ENCODE measurements around the gene CREBBP. TPM values are rescaled to one million over a fixed set of nuclear protein-coding genes. Genes with fewer than 3 reads are reported as not detected.

CREBBP gene
- total RNA-seq, 2 experiments from 2014 or later, result 145 to 152 TPM

GRCh38 chr16:3922241-3922640 lies 41.7 kb upstream of the CREBBP start:
- Histone ChIP-seq H3K4me3 (ENCODE audit: low read length) (no peak overlapping the region), H3K27ac (ENCODE audit: low read depth in 1 of 2, low read length in 2 of 2) (no peak overlapping the region), H3K36me3 (ENCODE audit: insufficient read depth, low read length) (no peaks in the 10 kb centered on the region), H3K27me3 (ENCODE audit: control insufficient read depth in 1 of 2, insufficient read depth in 2 of 2, low read length in 2 of 2) (peaks cover 4 to 13% of the 10 kb centered on the region in 2 experiments), H3K9me3 (ENCODE audit: control insufficient read depth in 1 of 2, insufficient read depth in 1 of 2, low read length in 2 of 2) (peaks cover 6 to 22% of the 10 kb centered on the region in 2 experiments), H3K4me1 (ENCODE audit: insufficient read depth, low read length) (no peaks in the 10 kb centered on the region)
- no peak overlapping the region for H3K27ac Mint-ChIP-seq
- no peaks in the 10 kb centered on the region for H3K4me1 Mint-ChIP-seq (ENCODE audit: low read depth)
- no peak overlapping the region for H3K4me3 Mint-ChIP-seq
- ChIA-PET CTCF (no interaction called here), POLR2A (no interaction called here)
- DNase-seq, result no peak
- intact Hi-C loops (cut with DNase I, micrococcal nuclease), result no loop called here
- H3K36me3 Mint-ChIP-seq (ENCODE audit: low read depth), result no peaks in the 10 kb centered on the region
- ATAC-seq (ENCODE audit: poor library complexity), result no peak
- peaks cover 17% of the 10 kb centered on the region for H3K27me3 Mint-ChIP-seq
- H3K9me3 Mint-ChIP-seq, result peaks cover 3% of the 10 kb centered on the region
- TF ChIP-seq CTCF (IDR thresholded peaks at IDR 0.05), result no peak

- intact Hi-C loops (cut with DNase I, micrococcal nuclease), result no loop called here
- H3K9me3 ChIP-seq (ENCODE audit: control insufficient read depth in 1 of 2, insufficient read depth in 1 of 2, low read length in 2 of 2), result peaks cover 6 to 27% of the 10 kb centered on the region in 2 experiments
- Mint-ChIP-seq H3K9me3 (peaks cover 3% of the 10 kb centered on the region), H3K4me3 (no peak overlapping the region), H3K27ac (no peak overlapping the region), H3K27me3 (peaks cover 17% of the 10 kb centered on the region), H3K36me3 (ENCODE audit: low read depth) (no peaks in the 10 kb centered on the region), H3K4me1 (ENCODE audit: low read depth) (no peaks in the 10 kb centered on the region)
- ATAC-seq (ENCODE audit: poor library complexity) (no peak), DNase-seq (no peak)
- POLR2A ChIA-PET, result no interaction called here
- no peak overlapping the region for H3K27ac ChIP-seq (ENCODE audit: low read depth in 1 of 2, low read length in 2 of 2)
- H3K36me3 ChIP-seq (ENCODE audit: insufficient read depth, low read length), result no peaks in the 10 kb centered on the region
- CTCF ChIA-PET, result no interaction called here
- TF ChIP-seq CTCF (IDR thresholded peaks at IDR 0.05), result no peak
- H3K27me3 ChIP-seq (ENCODE audit: control insufficient read depth in 1 of 2, insufficient read depth in 2 of 2, low read length in 2 of 2), result peaks cover 4 to 13% of the 10 kb centered on the region in 2 experiments
- no peaks in the 10 kb centered on the region for H3K4me1 ChIP-seq (ENCODE audit: insufficient read depth, low read length)
- H3K4me3 ChIP-seq (ENCODE audit: low read length), result no peak overlapping the region
Measured at GRCh38 chr16:3920206-3920605, 39.7 kb upstream of the CREBBP start.

GRCh38 chr16:3919413-3919812 lies 38.9 kb upstream of the CREBBP start:
- ChIA-PET POLR2A (no interaction called here), CTCF (no interaction called here)
- ATAC-seq (ENCODE audit: poor library complexity) (no peak), DNase-seq (no peak)
- no peak for TF ChIP-seq CTCF (IDR thresholded peaks at IDR 0.05)
- Mint-ChIP-seq H3K27ac (no peak overlapping the region), H3K27me3 (peaks cover 17% of the 10 kb centered on the region), H3K9me3 (peaks cover 3% of the 10 kb centered on the region), H3K4me3 (no peak overlapping the region), H3K36me3 (ENCODE audit: low read depth) (no peaks in the 10 kb centered on the region), H3K4me1 (ENCODE audit: low read depth) (no peaks in the 10 kb centered on the region)
- intact Hi-C loops (cut with DNase I, micrococcal nuclease), result loop anchor here in 1 of 2 experiments (10.0 kb wide), 1 partner anchor 295 kb away; no protein-coding TSS in a partner anchor
- Histone ChIP-seq H3K27ac (ENCODE audit: low read depth in 1 of 2, low read length in 2 of 2) (no peak overlapping the region), H3K9me3 (ENCODE audit: control insufficient read depth in 1 of 2, insufficient read depth in 1 of 2, low read length in 2 of 2) (peaks cover 6 to 27% of the 10 kb centered on the region in 2 experiments), H3K27me3 (ENCODE audit: control insufficient read depth in 1 of 2, insufficient read depth in 2 of 2, low read length in 2 of 2) (peaks cover 4 to 13% of the 10 kb centered on the region in 2 experiments), H3K36me3 (ENCODE audit: insufficient read depth, low read length) (no peaks in the 10 kb centered on the region), H3K4me3 (ENCODE audit: low read length) (no peak overlapping the region), H3K4me1 (ENCODE audit: insufficient read depth, low read length) (no peaks in the 10 kb centered on the region)

Data from CD4-positive, alpha-beta T cell (primary cell).